Liver (tissue), 9 donors: Measurements from ENCODE around the gene SLC6A7. TPM values are rescaled to one million over a fixed set of nuclear protein-coding genes. Genes with fewer than 3 reads are reported as not detected.

Experiments
- DNase-seq: peaks from one replicate; pipeline ENCODE4 v3.0.0-alpha.2; 2017; ENCODE audit warnings: low spot score
- H3K27ac ChIP-seq, 2 donors: one replicate each; pipeline ENCODE4 v1.7.0; 2013; ENCODE audit warnings: inconsistent platforms in 2 of 2, low read length in 2 of 2, control low read depth in 1 of 2, low read depth in 1 of 2, mild to moderate bottlenecking in 1 of 2
- H3K27me3 ChIP-seq, 4 donors: one replicate each; pipeline versions ENCODE4 v1.6.1 to v1.7.0; 2013; ENCODE audit warnings: low read length in 3 of 4, inconsistent platforms in 1 of 4, mild to moderate bottlenecking in 1 of 4, moderate library complexity in 1 of 4; ENCODE audit not compliant: control insufficient read depth in 4 of 4, insufficient read depth in 4 of 4
- H3K36me3 ChIP-seq, 4 donors: one replicate each; pipeline versions ENCODE4 v1.6.1 to v1.7.0; 2013; ENCODE audit warnings: low read length in 3 of 4, mild to moderate bottlenecking in 3 of 4, low read depth in 1 of 4, moderate library complexity in 1 of 4; ENCODE audit not compliant: control insufficient read depth in 4 of 4, insufficient read depth in 3 of 4
- H3K4me1 ChIP-seq, 4 donors: one replicate each; pipeline versions ENCODE4 v1.6.1 to v1.7.0; 2013; ENCODE audit warnings: low read length in 3 of 4, mild to moderate bottlenecking in 3 of 4, moderate library complexity in 1 of 4; ENCODE audit not compliant: control insufficient read depth in 4 of 4, insufficient read depth in 4 of 4
- H3K4me3 ChIP-seq, 3 donors: one replicate each; pipeline versions ENCODE4 v1.6.1 to v1.7.0; 2013; ENCODE audit warnings: low read length in 3 of 3, control low read depth in 1 of 3, low read depth in 1 of 3, mild to moderate bottlenecking in 1 of 3
- H3K9ac ChIP-seq, 2 donors: one replicate each; pipeline ENCODE4 v1.7.0; 2013; ENCODE audit warnings: low read length in 2 of 2, mild to moderate bottlenecking in 2 of 2, moderate library complexity in 2 of 2, control low read depth in 1 of 2, low read depth in 1 of 2
- H3K9me3 ChIP-seq, 4 donors: one replicate each; pipeline versions ENCODE4 v1.6.1 to v1.7.0; 2013; ENCODE audit warnings: low read length in 3 of 4; ENCODE audit not compliant: control insufficient read depth in 4 of 4
- ATF3 ChIP-seq: IDR thresholded peaks from 2 replicates; pipeline ENCODE4 v1.6.1; 2016; ENCODE audit warnings: antibody characterized with exemption
- CTCF ChIP-seq: fragments of 150-350 bp; IDR thresholded peaks from 2 replicates; pipeline ENCODE4 v1.5.1; 2017; ENCODE audit warnings: improper control_type of control experiment, low read depth, low read length; ENCODE audit not compliant: missing input control
- EGR1 ChIP-seq, 2 donors: IDR thresholded peaks; 2 replicates each; pipeline ENCODE4 v1.6.1; 2016 to 2018; ENCODE audit warnings: antibody characterized with exemption in 2 of 2, low read depth in 2 of 2
- FOXA1 ChIP-seq: IDR thresholded peaks from 2 replicates; pipeline ENCODE4 v1.6.1; 2016; ENCODE audit warnings: antibody characterized with exemption
- FOXA2 ChIP-seq: IDR thresholded peaks from 2 replicates; pipeline ENCODE4 v1.6.1; 2016; ENCODE audit warnings: antibody characterized with exemption
- GABPA ChIP-seq, 2 donors: IDR thresholded peaks in 1 of 2; conservative IDR thresholded peaks in 1 of 2; 2 replicates each; pipeline ENCODE4 v1.6.1; 2016; ENCODE audit warnings: antibody characterized with exemption in 2 of 2, mild to moderate bottlenecking in 1 of 2, moderate library complexity in 1 of 2
- HNF4A ChIP-seq, 2 donors: conservative IDR thresholded peaks; 2 replicates each; pipeline ENCODE4 v1.6.1; 2016; ENCODE audit warnings: antibody characterized with exemption in 2 of 2, mild to moderate bottlenecking in 2 of 2
- HNF4G ChIP-seq: IDR thresholded peaks from 2 replicates; pipeline ENCODE4 v1.6.1; 2016; ENCODE audit warnings: antibody characterized with exemption
- JUND ChIP-seq, 2 donors: IDR thresholded peaks; 2 replicates each; pipeline ENCODE4 v1.6.1; 2016; ENCODE audit warnings: antibody characterized with exemption in 2 of 2
- MAX ChIP-seq: IDR thresholded peaks from 2 replicates; pipeline ENCODE4 v1.6.1; 2016; ENCODE audit warnings: antibody characterized with exemption
- NR2F2 ChIP-seq: IDR thresholded peaks from 2 replicates; pipeline ENCODE4 v1.6.1; 2016; ENCODE audit warnings: antibody characterized with exemption
- RAD21 ChIP-seq, 2 donors: IDR thresholded peaks; 2 replicates each; pipeline ENCODE4 v1.6.1; 2016; ENCODE audit warnings: antibody characterized with exemption in 2 of 2, mild to moderate bottlenecking in 2 of 2
- REST ChIP-seq: IDR thresholded peaks from 2 replicates; pipeline ENCODE4 v1.6.1; 2016; ENCODE audit warnings: antibody characterized with exemption, mild to moderate bottlenecking
- RXRA ChIP-seq, 2 donors: IDR thresholded peaks; 2 replicates each; pipeline ENCODE4 v1.6.1; 2017 to 2018; ENCODE audit warnings: antibody characterized with exemption in 2 of 2, mild to moderate bottlenecking in 1 of 2
- SP1 ChIP-seq: IDR thresholded peaks from 2 replicates; pipeline ENCODE4 v1.6.1; 2018; ENCODE audit warnings: antibody characterized with exemption, mild to moderate bottlenecking
- TAF1 ChIP-seq: conservative IDR thresholded peaks from 2 replicates; pipeline ENCODE4 v1.6.1; 2016; ENCODE audit warnings: antibody characterized with exemption, mild to moderate bottlenecking
- YY1 ChIP-seq: IDR thresholded peaks from 2 replicates; pipeline ENCODE4 v1.6.1; 2016; ENCODE audit warnings: antibody characterized with exemption, mild to moderate bottlenecking
- ZBTB33 ChIP-seq: IDR thresholded peaks from 2 replicates; pipeline ENCODE4 v1.6.1; 2016; ENCODE audit warnings: antibody characterized with exemption
- WGBS: extraction: QIAGEN DNeasy Blood & Tissue Kit; methylation state at CpG from one replicate; pipeline ENCODE4 v1.1.7; 2013; 5-methylcytosine and 5-hydroxymethylcytosine counted together
- polyA plus RNA-seq, 2 donors: library from polyadenylated mRNA; stranded (reverse) in 1 of 2; unstranded in 1 of 2; fragments of 200-250 nt in 1 of 2; fragments of >200 nt in 1 of 2; fragmentation: Nextera tagmentation in 1 of 2; extraction: Ambion mirVana in 1 of 2; gene quantifications; one replicate each; pipeline versions ENCODE4 v1.2.1 to v1.2.3, GENCODE V29; 2013 to 2015
- total RNA-seq, 2 donors: library from RNA; depleted of rRNA; stranded (reverse); fragments of >200 nt; gene quantifications; one replicate each; pipeline ENCODE4 v1.2.3, GENCODE V29; 2014
- donor health status: healthy.
- donor health status: healthy.
- donor health status: healthy.
- donor health status: healthy.
- donor health status: healthy.

The SLC6A7 gene
- total and polyA plus RNA-seq, 4 donors: not detected

- Histone ChIP-seq H3K9ac (no peak overlapping the region), H3K9me3 (no peaks in the 10 kb centered on the region), H3K27ac (no peak overlapping the region), H3K27me3 (no peaks in the 10 kb centered on the region), H3K4me1 (no peaks in the 10 kb centered on the region), H3K4me3 (no peak overlapping the region), H3K36me3 (no peaks in the 10 kb centered on the region)
- 96% methylated on average over 10 of the region's 10 CpGs for WGBS
- no peak for DNase-seq
- TF ChIP-seq HNF4G (no peak), FOXA1 (no peak), SP1 (no peak), MAX (no peak), RAD21 (IDR thresholded peaks at IDR 0.05) (no peak), JUND (IDR thresholded peaks at IDR 0.05) (no peak), HNF4A (conservative IDR thresholded peaks at IDR 0.05) (no peak), ZBTB33 (no peak), YY1 (no peak), CTCF (no peak), NR2F2 (no peak), GABPA (IDR thresholded peaks at IDR 0.05 in 1 of 2, conservative IDR thresholded peaks at IDR 0.05 in 1 of 2) (no peak), ATF3 (no peak), FOXA2 (no peak), TAF1 (no peak)
Observed at GRCh38 chr5:150202501-150202900, 12.6 kb downstream of the SLC6A7 start.

GRCh38 chr5:150203832-150204589 lies 14.1 kb downstream of the SLC6A7 start:
- H3K9me3 ChIP-seq: no peaks in the 10 kb centered on the region
- H3K9ac ChIP-seq: no peak overlapping the region
- no peak overlapping the region for H3K4me3 ChIP-seq
- no peak overlapping the region for H3K27ac ChIP-seq
- no peaks in the 10 kb centered on the region for H3K27me3 ChIP-seq
- WGBS: 89% methylated on average over 12 of the region's 12 CpGs
- no peaks in the 10 kb centered on the region for H3K4me1 ChIP-seq
- H3K36me3 ChIP-seq: no peaks in the 10 kb centered on the region
- no peak for DNase-seq
- TF ChIP-seq ZBTB33 (no peak), FOXA2 (no peak), RAD21 (IDR thresholded peaks at IDR 0.05) (no peak), CTCF (no peak), ATF3 (no peak), RXRA (IDR thresholded peaks at IDR 0.05) (no peak), EGR1 (IDR thresholded peaks at IDR 0.05; ENCODE audit: low read depth in 2 of 2) (no peak), FOXA1 (no peak), TAF1 (no peak), REST (no peak), MAX (no peak), HNF4A (conservative IDR thresholded peaks at IDR 0.05) (no peak)
